OCI-LY1 (cell line): ENCODE data around the gene ADRA1B.

Experiments used
- H2AFZ ChIP-seq: fragments of 200-600 bp; sonication (generic), shearing (Covaris generic); 2 replicates; pipeline ENCODE4 v1.6.0; 2014; ENCODE audit warnings: antibody characterized with exemption, mild to moderate bottlenecking, low read length
- H3F3A ChIP-seq: fragments of 200-600 bp; sonication (generic), shearing (Covaris generic); 2 replicates; pipeline ENCODE4 v1.6.0; 2014; ENCODE audit warnings: mild to moderate bottlenecking, antibody characterized with exemption, low read length, moderate library complexity; ENCODE audit not compliant: insufficient read depth
- H3K27ac ChIP-seq: fragments of 200-600 bp; sonication (generic); 2 replicates; pipeline ENCODE4 v1.5.1; 2014; ENCODE audit warnings: low read length, mixed run types, mild to moderate bottlenecking, low read depth; ENCODE audit not compliant: poor library complexity, severe bottlenecking
- H3K27me3 ChIP-seq: fragments of 200-600 bp; sonication (generic); 2 replicates; pipeline ENCODE4 v1.6.0; 2014; ENCODE audit warnings: antibody characterized with exemption, mild to moderate bottlenecking, low read length, moderate library complexity; ENCODE audit not compliant: insufficient read depth
- H3K36me3 ChIP-seq: fragments of 200-600 bp; sonication (generic); 2 replicates; pipeline ENCODE4 v1.6.1; 2014; ENCODE audit warnings: mild to moderate bottlenecking, antibody characterized with exemption, low read length, moderate library complexity, mixed read lengths; ENCODE audit not compliant: insufficient read depth
- H3K4me1 ChIP-seq: fragments of 200-600 bp; sonication (generic); 2 replicates; pipeline ENCODE4 v1.5.1; 2014; ENCODE audit warnings: mild to moderate bottlenecking, low read length, moderate library complexity; ENCODE audit not compliant: insufficient read depth, severe bottlenecking
- H3K4me2 ChIP-seq: fragments of 200-600 bp; sonication (generic), shearing (Covaris generic); 2 replicates; pipeline ENCODE4 v1.6.1; 2014; ENCODE audit warnings: low read length
- H3K4me3 ChIP-seq: fragments of 200-600 bp; sonication (generic); 2 replicates; pipeline ENCODE4 v1.5.1; 2014; ENCODE audit warnings: low read length, low read depth, mild to moderate bottlenecking, mixed read lengths; ENCODE audit not compliant: poor library complexity, severe bottlenecking
- H3K79me2 ChIP-seq: fragments of 200-600 bp; shearing (Covaris generic); 2 replicates; pipeline ENCODE4 v1.6.1; 2016; ENCODE audit warnings: mixed run types, low read length, mixed read lengths; ENCODE audit not compliant: insufficient read depth
- H3K9ac ChIP-seq: fragments of 200-600 bp; sonication (generic), shearing (Covaris generic); 2 replicates; pipeline ENCODE4 v1.6.1; 2014; ENCODE audit warnings: mild to moderate bottlenecking, low read length, mixed read lengths
- H3K9me2 ChIP-seq: fragments of 200-600 bp; sonication (generic), shearing (Covaris generic); 2 replicates; pipeline ENCODE4 v1.6.1; 2014; ENCODE audit warnings: low read depth, mild to moderate bottlenecking, low read length, mixed read lengths
- H3K9me3 ChIP-seq: fragments of 200-600 bp; shearing (Covaris generic); 2 replicates; pipeline ENCODE4 v1.6.1; 2014; ENCODE audit warnings: low read length, mixed read lengths
- H4K20me1 ChIP-seq: fragments of 200-600 bp; sonication (generic), shearing (Covaris generic); 2 replicates; pipeline ENCODE4 v1.6.0; 2016; ENCODE audit warnings: mild to moderate bottlenecking, low read length; ENCODE audit not compliant: insufficient read depth
- CTCF ChIP-seq: fragments of 200-600 bp; sonication (generic), shearing (Covaris generic); IDR thresholded peaks from 2 replicates; pipeline ENCODE4 v1.5.1; 2017; ENCODE audit warnings: mild to moderate bottlenecking, antibody characterized with exemption, low read length, moderate library complexity, mixed read lengths
- EZH2 ChIP-seq: fragments of 200-600 bp; sonication (generic), shearing (Covaris generic); IDR thresholded peaks from 2 replicates; pipeline ENCODE4 v1.8.0; 2017; ENCODE audit warnings: borderline replicate concordance, mixed run types, mild to moderate bottlenecking, antibody characterized with exemption, low read length, moderate library complexity, mixed read lengths

Gene ADRA1B

GRCh38 chr5:159880676-159881075 lies 35.6 kb upstream of the ADRA1B start:
- no peak overlapping the region for H3K4me3 ChIP-seq
- H3K36me3 ChIP-seq: no peaks in the 10 kb centered on the region
- no peak for TF ChIP-seq EZH2
- no peak for TF ChIP-seq CTCF
- no peaks in the 10 kb centered on the region for H3K4me1 ChIP-seq
- H3K79me2 ChIP-seq: no peaks in the 10 kb centered on the region
- H3K9me2 ChIP-seq: no peaks in the 10 kb centered on the region
- no peak overlapping the region for H3K27ac ChIP-seq
- H3K9me3 ChIP-seq: no peaks in the 10 kb centered on the region
- no peak overlapping the region for H3K4me2 ChIP-seq
- H3K9ac ChIP-seq: no peak overlapping the region
- no peaks in the 10 kb centered on the region for H4K20me1 ChIP-seq
- H3F3A ChIP-seq: no peaks in the 10 kb centered on the region
- H3K27me3 ChIP-seq: no peaks in the 10 kb centered on the region
- no peak overlapping the region for H2AFZ ChIP-seq

GRCh38 chr5:159881967-159882366 lies 34.3 kb upstream of the ADRA1B start:
- no peak overlapping the region for H3K4me3 ChIP-seq
- H3F3A ChIP-seq: no peaks in the 10 kb centered on the region
- no peaks in the 10 kb centered on the region for H4K20me1 ChIP-seq
- TF ChIP-seq CTCF (no peak), EZH2 (no peak)
- H3K36me3 ChIP-seq: no peaks in the 10 kb centered on the region
- H3K9me2 ChIP-seq: no peaks in the 10 kb centered on the region
- no peak overlapping the region for H3K4me2 ChIP-seq
- H3K27me3 ChIP-seq: no peaks in the 10 kb centered on the region
- no peaks in the 10 kb centered on the region for H3K9me3 ChIP-seq
- no peaks in the 10 kb centered on the region for H3K4me1 ChIP-seq
- H2AFZ ChIP-seq: no peak overlapping the region
- no peak overlapping the region for H3K27ac ChIP-seq
- no peak overlapping the region for H3K9ac ChIP-seq
- H3K79me2 ChIP-seq: no peaks in the 10 kb centered on the region

GRCh38 chr5:159883522-159883950 lies 32.7 kb upstream of the ADRA1B start:
- H3K4me2 ChIP-seq: no peak overlapping the region
- no peaks in the 10 kb centered on the region for H3K27me3 ChIP-seq
- no peaks in the 10 kb centered on the region for H3K4me1 ChIP-seq
- no peaks in the 10 kb centered on the region for H4K20me1 ChIP-seq
- no peak overlapping the region for H3K27ac ChIP-seq
- no peaks in the 10 kb centered on the region for H3K9me2 ChIP-seq
- H3K36me3 ChIP-seq: no peaks in the 10 kb centered on the region
- no peaks in the 10 kb centered on the region for H3F3A ChIP-seq
- no peaks in the 10 kb centered on the region for H3K9me3 ChIP-seq
- no peak overlapping the region for H3K9ac ChIP-seq
- H2AFZ ChIP-seq: no peak overlapping the region
- TF ChIP-seq EZH2 (no peak), CTCF (no peak)
- no peak overlapping the region for H3K4me3 ChIP-seq
- no peaks in the 10 kb centered on the region for H3K79me2 ChIP-seq
